Activated T-helper 1 cell treated with anti-CD3 and anti-CD28 coated beads, Interleukin-2, amount 50 U/mL, for 16 hours (primary cell): ENCODE data around the gene SHC4.
A peak's percentile ranks its signal among the peaks of the same experiment; 100 is the strongest.
"Not testable (repeated sequence)": the region's sequence is repeated elsewhere in the genome, so short reads cannot be mapped to it uniquely, and the experiment has no call there.

Experiments
- DNase-seq, 2 donors: peaks; one replicate each; pipeline ENCODE4 v3.0.0-alpha.2; 2020; ENCODE audit warnings: low read depth in 1 of 2, low spot score in 1 of 2

The SHC4 gene

GRCh38 chr15:48963524-48964113, at the start of gene SHC4:
Gene SHC4 (minus strand): TSS chr15:48963919. CDS start chr15:48963015, 904 bp downstream.
- DNase-seq, result no peak

- no peak for DNase-seq
These were observed 35.6 kb upstream of the SHC4 start for GRCh38 chr15:48999314-48999713.

GRCh38 chr15:48996276-48996675, 32.6 kb upstream of the SHC4 start:
- no peak for DNase-seq

GRCh38 chr15:48993380-48993779, 29.7 kb upstream of the SHC4 start:
- DNase-seq, result no peak

- no peak for DNase-seq
These were observed 28.8 kb upstream of the SHC4 start for GRCh38 chr15:48992545-48992944.

GRCh38 chr15:48992096-48992495, 28.4 kb upstream of the SHC4 start:
- no peak for DNase-seq

GRCh38 chr15:48989170-48989569, 25.5 kb upstream of the SHC4 start:
- no peak for DNase-seq

- DNase-seq, result no peak
These were observed 23.4 kb upstream of the SHC4 start for GRCh38 chr15:48987142-48987541.

GRCh38 chr15:48986240-48986639, 22.5 kb upstream of the SHC4 start:
- no peak for DNase-seq

GRCh38 chr15:48985516-48985915, 21.8 kb upstream of the SHC4 start:
- no peak for DNase-seq

GRCh38 chr15:48984811-48985352, 21.2 kb upstream of the SHC4 start:
- no peak for DNase-seq

GRCh38 chr15:48984021-48984710, 20.4 kb upstream of the SHC4 start:
- DNase-seq, result no peak

- no peak for DNase-seq
These were observed 19.6 kb upstream of the SHC4 start for GRCh38 chr15:48983300-48983699.

- DNase-seq, result no peak
These were observed 18.2 kb upstream of the SHC4 start for GRCh38 chr15:48981941-48982340.

GRCh38 chr15:48978638-48979037, 14.9 kb upstream of the SHC4 start:
- no peak for DNase-seq

GRCh38 chr15:48976444-48977088, 12.8 kb upstream of the SHC4 start:
- DNase-seq, result no peak

GRCh38 chr15:48975472-48976419, 12.0 kb upstream of the SHC4 start:
- DNase-seq, result peak; percentile 36 to 56

GRCh38 chr15:48974882-48975281, 11.2 kb upstream of the SHC4 start:
- DNase-seq, result no peak

GRCh38 chr15:48972750-48973503, 9.2 kb upstream of the SHC4 start:
- no peak for DNase-seq

- DNase-seq, result not testable (repeated sequence)
These were observed 7.2 kb upstream of the SHC4 start for GRCh38 chr15:48970926-48971325.
